WI38 (cell line): Measurements from ENCODE around the gene SPAG8.

Experiments used
- H3K4me3 ChIP-seq: 2 replicates; pipeline ENCODE4 v1.5.1; 2011; ENCODE audit warnings: low read depth, mild to moderate bottlenecking, control low read depth, low read length
- CTCF ChIP-seq: IDR thresholded peaks from 2 replicates; pipeline ENCODE4 v1.5.1; 2012; ENCODE audit warnings: low read depth, mild to moderate bottlenecking, control low read depth, low read length

SPAG8 gene

GRCh38 chr9:35789541-35789940, 22.5 kb downstream of the SPAG8 start:
- H3K4me3 ChIP-seq: no peak overlapping the region
- TF ChIP-seq CTCF: no peak

DNA sequence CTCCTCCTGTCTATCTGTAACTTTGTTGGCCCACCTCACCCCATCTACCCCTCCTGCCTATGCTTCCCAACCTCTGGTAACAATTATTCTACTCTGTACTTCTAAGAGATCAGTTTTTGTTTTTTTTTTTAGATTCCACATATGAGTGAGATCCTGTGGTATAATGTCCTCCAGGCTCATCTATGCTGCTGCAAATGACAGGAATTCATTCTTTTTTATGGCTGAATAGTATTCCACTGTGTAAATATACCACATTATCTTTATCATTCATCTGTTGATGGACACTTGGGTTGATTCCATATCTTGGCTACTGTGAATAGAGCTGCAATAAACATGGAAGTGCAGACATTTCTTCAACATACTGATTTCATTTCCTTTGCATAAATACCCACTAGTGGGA, 28.6 kb downstream of the SPAG8 start:
- TF ChIP-seq CTCF: no peak
- H3K4me3 ChIP-seq: no peak overlapping the region

- TF ChIP-seq CTCF: no peak
- no peak overlapping the region for H3K4me3 ChIP-seq
These were observed 31.0 kb downstream of the SPAG8 start for GRCh38 chr9:35781066-35781465.

DNA sequence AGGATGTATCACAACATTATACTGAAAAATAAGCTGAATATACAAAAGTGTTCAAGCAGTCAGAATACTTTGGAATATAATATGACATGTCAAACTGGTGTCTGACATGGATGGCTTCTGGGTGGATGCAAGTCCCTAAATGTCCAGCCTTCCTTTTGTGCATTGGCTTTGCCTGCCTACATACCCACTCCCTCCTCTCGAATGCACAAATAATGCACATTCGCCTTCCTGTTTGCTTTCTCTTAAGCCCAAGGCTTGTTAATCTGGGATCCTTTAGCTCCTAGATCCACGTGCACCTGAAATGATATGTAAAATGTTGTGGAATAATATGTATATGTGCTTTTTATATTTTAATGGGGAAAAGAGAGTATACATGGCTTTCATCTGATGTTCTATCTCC, 33.6 kb downstream of the SPAG8 start:
- H3K4me3 ChIP-seq: no peak overlapping the region
- no peak for TF ChIP-seq CTCF

- TF ChIP-seq CTCF: no peak
These were observed 36.0 kb downstream of the SPAG8 start for GRCh38 chr9:35776018-35776417.

GRCh38 chr9:35774907-35775635, 37.0 kb downstream of the SPAG8 start:
- no peak overlapping the region for H3K4me3 ChIP-seq
- TF ChIP-seq CTCF: no peak

More at GRCh38 chr9:35776018-35776417, 36.0 kb downstream of the SPAG8 start:
- H3K4me3 ChIP-seq: no peak overlapping the region

- H3K4me3 ChIP-seq: no peak overlapping the region
- TF ChIP-seq CTCF: no peak
These were observed 40.1 kb downstream of the SPAG8 start for GRCh38 chr9:35771943-35772342.
